ENCODE measurements around the gene ADAM12. TPM values are rescaled to one million over a fixed set of nuclear protein-coding genes. Genes with fewer than 3 reads are reported as not detected.

ADAM12 gene
- total RNA-seq, 1 donor from 2014 or later, result 8.0 TPM

DNA sequence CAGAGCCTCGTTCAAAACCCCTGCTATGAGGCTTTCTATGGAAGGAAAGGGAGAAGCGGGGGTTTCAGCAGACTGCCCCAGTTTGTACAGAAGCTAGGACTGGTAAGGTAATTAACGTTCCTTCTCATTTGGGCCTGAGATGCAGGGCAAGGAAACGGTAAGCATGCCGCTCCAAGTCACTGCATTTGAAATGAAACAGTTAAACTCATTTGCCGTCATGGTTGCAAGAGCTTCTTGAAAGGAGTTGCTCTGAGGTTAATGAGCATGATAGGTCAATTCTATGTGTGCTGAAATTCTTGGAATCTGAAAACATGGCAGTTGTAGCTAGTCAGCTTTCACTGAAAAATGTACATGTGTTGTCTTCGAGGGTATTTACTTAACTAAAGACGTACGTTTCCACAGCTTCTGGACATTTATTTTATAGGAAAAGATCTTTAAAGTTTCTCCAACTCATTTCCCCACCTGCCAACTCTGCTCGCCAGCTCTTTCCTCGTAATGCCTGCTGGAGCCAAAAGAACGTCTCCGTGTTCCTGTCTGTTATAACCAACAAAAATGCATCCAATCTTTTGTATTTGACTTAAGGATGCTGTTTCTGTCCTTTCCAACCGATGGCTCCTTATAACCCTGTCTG lies 73.3 kb downstream of the ADAM12 start:
- Histone ChIP-seq H4K20me1 (ENCODE audit: low read depth) (no peaks in the 10 kb centered on the region), H3F3A (ENCODE audit: low read depth) (no peaks in the 10 kb centered on the region), H3K79me2 (ENCODE audit: low read depth) (no peaks in the 10 kb centered on the region), H3K9ac (no peak overlapping the region), H3K9me3 (ENCODE audit: low read depth) (no peaks in the 10 kb centered on the region), H3K36me3 (no peaks in the 10 kb centered on the region), H3K4me2 (no peak overlapping the region), H2AFZ (replicated peaks) (no peak overlapping the region), H3K4me1 (no peaks in the 10 kb centered on the region), H3K27me3 (no peaks in the 10 kb centered on the region), H3K4me3 (no peak overlapping the region), H3K27ac (no peak overlapping the region)
- H3K36me3 Mint-ChIP-seq, result no peaks in the 10 kb centered on the region
- TF ChIP-seq, protein P1, sequence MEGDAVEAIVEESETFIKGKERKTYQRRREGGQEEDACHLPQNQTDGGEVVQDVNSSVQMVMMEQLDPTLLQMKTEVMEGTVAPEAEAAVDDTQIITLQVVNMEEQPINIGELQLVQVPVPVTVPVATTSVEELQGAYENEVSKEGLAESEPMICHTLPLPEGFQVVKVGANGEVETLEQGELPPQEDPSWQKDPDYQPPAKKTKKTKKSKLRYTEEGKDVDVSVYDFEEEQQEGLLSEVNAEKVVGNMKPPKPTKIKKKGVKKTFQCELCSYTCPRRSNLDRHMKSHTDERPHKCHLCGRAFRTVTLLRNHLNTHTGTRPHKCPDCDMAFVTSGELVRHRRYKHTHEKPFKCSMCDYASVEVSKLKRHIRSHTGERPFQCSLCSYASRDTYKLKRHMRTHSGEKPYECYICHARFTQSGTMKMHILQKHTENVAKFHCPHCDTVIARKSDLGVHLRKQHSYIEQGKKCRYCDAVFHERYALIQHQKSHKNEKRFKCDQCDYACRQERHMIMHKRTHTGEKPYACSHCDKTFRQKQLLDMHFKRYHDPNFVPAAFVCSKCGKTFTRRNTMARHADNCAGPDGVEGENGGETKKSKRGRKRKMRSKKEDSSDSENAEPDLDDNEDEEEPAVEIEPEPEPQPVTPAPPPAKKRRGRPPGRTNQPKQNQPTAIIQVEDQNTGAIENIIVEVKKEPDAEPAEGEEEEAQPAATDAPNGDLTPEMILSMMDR (IDR thresholded peaks at IDR 0.05), result no peak
- TF ChIP-seq EZH2 (IDR thresholded peaks at IDR 0.05), result no peak
- no peak for TF ChIP-seq EZH2phosphoT487 (IDR thresholded peaks at IDR 0.05)
- DNase-seq (ENCODE audit: low spot score), result no peak
- H3K27ac Mint-ChIP-seq, result no peak overlapping the region
- peaks cover 6% of the 10 kb centered on the region for H3K4me1 Mint-ChIP-seq
- H3K27me3 Mint-ChIP-seq (ENCODE audit: insufficient read depth, low read depth), result peaks cover 2% of the 10 kb centered on the region
- H3K9me3 Mint-ChIP-seq, result peaks cover 2% of the 10 kb centered on the region
- no peak overlapping the region for H3K4me3 Mint-ChIP-seq

GRCh38 chr10:126312167-126312566 lies 76.1 kb downstream of the ADAM12 start:
- Histone ChIP-seq H3K9ac (no peak overlapping the region), H3K36me3 (no peaks in the 10 kb centered on the region), H3K79me2 (ENCODE audit: low read depth) (no peaks in the 10 kb centered on the region), H3F3A (ENCODE audit: low read depth) (no peaks in the 10 kb centered on the region), H3K27ac (no peak overlapping the region), H3K4me3 (no peak overlapping the region), H4K20me1 (ENCODE audit: low read depth) (no peaks in the 10 kb centered on the region), H3K27me3 (no peaks in the 10 kb centered on the region), H3K4me1 (no peaks in the 10 kb centered on the region), H2AFZ (replicated peaks) (no peak overlapping the region), H3K9me3 (ENCODE audit: low read depth) (no peaks in the 10 kb centered on the region), H3K4me2 (no peak overlapping the region)
- Mint-ChIP-seq H3K27ac (peak overlapping the region; percentile 22), H3K4me1 (peaks cover 6% of the 10 kb centered on the region), H3K4me3 (no peak overlapping the region), H3K27me3 (ENCODE audit: insufficient read depth, low read depth) (peaks cover 2% of the 10 kb centered on the region), H3K9me3 (peaks cover 2% of the 10 kb centered on the region), H3K36me3 (no peaks in the 10 kb centered on the region)
- no peak for DNase-seq (ENCODE audit: low spot score)
- TF ChIP-seq, protein P1 (IDR thresholded peaks at IDR 0.05), result no peak
- TF ChIP-seq EZH2 (IDR thresholded peaks at IDR 0.05) (no peak), EZH2phosphoT487 (IDR thresholded peaks at IDR 0.05) (no peak)

DNA sequence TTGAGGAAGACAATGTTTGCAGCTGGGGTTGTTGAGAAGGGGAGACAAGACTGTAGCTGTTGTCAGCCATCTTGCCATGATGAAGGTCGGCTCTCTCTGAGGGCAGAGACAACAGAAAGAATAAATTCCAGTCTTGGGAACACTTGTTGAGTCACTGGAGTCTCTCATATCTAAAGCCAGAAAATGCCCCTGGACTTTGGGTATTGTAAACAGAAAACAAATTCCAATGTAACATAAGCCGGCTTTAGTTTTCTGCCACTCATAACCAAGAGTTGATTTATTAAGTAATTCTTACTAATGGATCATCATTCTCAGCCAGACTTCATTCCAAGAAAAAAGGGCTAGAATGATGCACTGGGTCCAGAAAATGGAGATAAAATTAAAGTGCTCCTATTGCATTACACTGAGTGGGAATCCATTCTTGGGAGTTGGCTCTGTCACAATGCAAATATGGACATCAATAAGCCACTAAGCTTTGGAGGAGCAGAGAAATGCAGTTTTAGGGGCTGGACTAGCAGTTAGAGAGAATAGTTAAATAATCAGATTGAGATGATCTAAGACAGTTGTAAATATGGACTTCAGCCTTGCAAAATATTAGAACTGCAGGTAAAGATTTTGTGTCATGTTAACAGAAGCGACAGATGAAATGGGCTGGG lies 78.9 kb downstream of the ADAM12 start:
- Histone ChIP-seq H3K4me2 (no peak overlapping the region), H3K27ac (no peak overlapping the region), H3F3A (ENCODE audit: low read depth) (no peaks in the 10 kb centered on the region), H3K27me3 (no peaks in the 10 kb centered on the region), H3K9ac (no peak overlapping the region), H4K20me1 (ENCODE audit: low read depth) (no peaks in the 10 kb centered on the region), H3K79me2 (ENCODE audit: low read depth) (no peaks in the 10 kb centered on the region), H3K9me3 (ENCODE audit: low read depth) (no peaks in the 10 kb centered on the region), H3K4me3 (no peak overlapping the region), H3K36me3 (no peaks in the 10 kb centered on the region), H3K4me1 (no peaks in the 10 kb centered on the region), H2AFZ (replicated peaks) (no peak overlapping the region)
- Mint-ChIP-seq H3K4me1 (no peaks in the 10 kb centered on the region), H3K9me3 (no peaks in the 10 kb centered on the region), H3K36me3 (no peaks in the 10 kb centered on the region), H3K4me3 (no peak overlapping the region), H3K27ac (no peak overlapping the region), H3K27me3 (ENCODE audit: insufficient read depth, low read depth) (peaks cover 2% of the 10 kb centered on the region)
- no peak for DNase-seq (ENCODE audit: low spot score)
- no peak for TF ChIP-seq EZH2 (IDR thresholded peaks at IDR 0.05)
- TF ChIP-seq EZH2phosphoT487 (IDR thresholded peaks at IDR 0.05), result no peak
- TF ChIP-seq, protein P1 (IDR thresholded peaks at IDR 0.05), result no peak
